ENCODE results near the gene MARK4. TPM values are rescaled to one million over a fixed set of nuclear protein-coding genes. Genes with fewer than 3 reads are reported as not detected.

MARK4 gene
- total and polyA plus RNA-seq, 2 experiments from 2014 or later, result 16.6 to 38.6 TPM

- peaks cover 29% of the 10 kb centered on the region for H3K36me3 Mint-ChIP-seq (ENCODE audit: low read depth)
- no peaks in the 10 kb centered on the region for H3K4me1 ChIP-seq (ENCODE audit: insufficient read depth)
These were observed 97.5 kb downstream of the MARK4 start for GRCh38 chr19:45348367-45349125.

More at GRCh38 chr19:45348367-45349125, 97.5 kb downstream of the MARK4 start:
- Histone ChIP-seq H3K9me2 (ENCODE audit: insufficient read depth) (no peaks in the 10 kb centered on the region), H3K36me3 (ENCODE audit: insufficient read depth) (0 out of 2 replicates have a peak, but pooled peaks cover 5% of the 10 kb centered on the region), H3K79me2 (replicated peaks; ENCODE audit: insufficient read depth) (no peaks in the 10 kb centered on the region), H3K4me3 (no peak overlapping the region), H3F3A (replicated peaks; ENCODE audit: low read depth) (0 out of 2 replicates have a peak, but pooled peaks cover under 1% of the 10 kb centered on the region), H2AFZ (no peak overlapping the region), H3K4me2 (no peak overlapping the region), H3K27me3 (ENCODE audit: insufficient read depth) (no peaks in the 10 kb centered on the region), H4K20me1 (replicated peaks; ENCODE audit: insufficient read depth) (no peaks in the 10 kb centered on the region; the same call in 1 of the 2 replicates), H3K27ac (ENCODE audit: low read depth) (no peak overlapping the region)
- DNase-seq (ENCODE audit: low spot score) (no peak), ATAC-seq (peak; percentile 10)
- TF ChIP-seq CREB1 (CRISPR knock-in tag; IDR thresholded peaks at IDR 0.05; ENCODE audit: low read depth), result no peak
- TF ChIP-seq EZH2 (IDR thresholded peaks at IDR 0.05; ENCODE audit: low read depth, unreplicated experiment), result no peak
- TF ChIP-seq JUNB (IDR thresholded peaks at IDR 0.05; ENCODE audit: unreplicated experiment), result no peak
- TF ChIP-seq, protein P1, sequence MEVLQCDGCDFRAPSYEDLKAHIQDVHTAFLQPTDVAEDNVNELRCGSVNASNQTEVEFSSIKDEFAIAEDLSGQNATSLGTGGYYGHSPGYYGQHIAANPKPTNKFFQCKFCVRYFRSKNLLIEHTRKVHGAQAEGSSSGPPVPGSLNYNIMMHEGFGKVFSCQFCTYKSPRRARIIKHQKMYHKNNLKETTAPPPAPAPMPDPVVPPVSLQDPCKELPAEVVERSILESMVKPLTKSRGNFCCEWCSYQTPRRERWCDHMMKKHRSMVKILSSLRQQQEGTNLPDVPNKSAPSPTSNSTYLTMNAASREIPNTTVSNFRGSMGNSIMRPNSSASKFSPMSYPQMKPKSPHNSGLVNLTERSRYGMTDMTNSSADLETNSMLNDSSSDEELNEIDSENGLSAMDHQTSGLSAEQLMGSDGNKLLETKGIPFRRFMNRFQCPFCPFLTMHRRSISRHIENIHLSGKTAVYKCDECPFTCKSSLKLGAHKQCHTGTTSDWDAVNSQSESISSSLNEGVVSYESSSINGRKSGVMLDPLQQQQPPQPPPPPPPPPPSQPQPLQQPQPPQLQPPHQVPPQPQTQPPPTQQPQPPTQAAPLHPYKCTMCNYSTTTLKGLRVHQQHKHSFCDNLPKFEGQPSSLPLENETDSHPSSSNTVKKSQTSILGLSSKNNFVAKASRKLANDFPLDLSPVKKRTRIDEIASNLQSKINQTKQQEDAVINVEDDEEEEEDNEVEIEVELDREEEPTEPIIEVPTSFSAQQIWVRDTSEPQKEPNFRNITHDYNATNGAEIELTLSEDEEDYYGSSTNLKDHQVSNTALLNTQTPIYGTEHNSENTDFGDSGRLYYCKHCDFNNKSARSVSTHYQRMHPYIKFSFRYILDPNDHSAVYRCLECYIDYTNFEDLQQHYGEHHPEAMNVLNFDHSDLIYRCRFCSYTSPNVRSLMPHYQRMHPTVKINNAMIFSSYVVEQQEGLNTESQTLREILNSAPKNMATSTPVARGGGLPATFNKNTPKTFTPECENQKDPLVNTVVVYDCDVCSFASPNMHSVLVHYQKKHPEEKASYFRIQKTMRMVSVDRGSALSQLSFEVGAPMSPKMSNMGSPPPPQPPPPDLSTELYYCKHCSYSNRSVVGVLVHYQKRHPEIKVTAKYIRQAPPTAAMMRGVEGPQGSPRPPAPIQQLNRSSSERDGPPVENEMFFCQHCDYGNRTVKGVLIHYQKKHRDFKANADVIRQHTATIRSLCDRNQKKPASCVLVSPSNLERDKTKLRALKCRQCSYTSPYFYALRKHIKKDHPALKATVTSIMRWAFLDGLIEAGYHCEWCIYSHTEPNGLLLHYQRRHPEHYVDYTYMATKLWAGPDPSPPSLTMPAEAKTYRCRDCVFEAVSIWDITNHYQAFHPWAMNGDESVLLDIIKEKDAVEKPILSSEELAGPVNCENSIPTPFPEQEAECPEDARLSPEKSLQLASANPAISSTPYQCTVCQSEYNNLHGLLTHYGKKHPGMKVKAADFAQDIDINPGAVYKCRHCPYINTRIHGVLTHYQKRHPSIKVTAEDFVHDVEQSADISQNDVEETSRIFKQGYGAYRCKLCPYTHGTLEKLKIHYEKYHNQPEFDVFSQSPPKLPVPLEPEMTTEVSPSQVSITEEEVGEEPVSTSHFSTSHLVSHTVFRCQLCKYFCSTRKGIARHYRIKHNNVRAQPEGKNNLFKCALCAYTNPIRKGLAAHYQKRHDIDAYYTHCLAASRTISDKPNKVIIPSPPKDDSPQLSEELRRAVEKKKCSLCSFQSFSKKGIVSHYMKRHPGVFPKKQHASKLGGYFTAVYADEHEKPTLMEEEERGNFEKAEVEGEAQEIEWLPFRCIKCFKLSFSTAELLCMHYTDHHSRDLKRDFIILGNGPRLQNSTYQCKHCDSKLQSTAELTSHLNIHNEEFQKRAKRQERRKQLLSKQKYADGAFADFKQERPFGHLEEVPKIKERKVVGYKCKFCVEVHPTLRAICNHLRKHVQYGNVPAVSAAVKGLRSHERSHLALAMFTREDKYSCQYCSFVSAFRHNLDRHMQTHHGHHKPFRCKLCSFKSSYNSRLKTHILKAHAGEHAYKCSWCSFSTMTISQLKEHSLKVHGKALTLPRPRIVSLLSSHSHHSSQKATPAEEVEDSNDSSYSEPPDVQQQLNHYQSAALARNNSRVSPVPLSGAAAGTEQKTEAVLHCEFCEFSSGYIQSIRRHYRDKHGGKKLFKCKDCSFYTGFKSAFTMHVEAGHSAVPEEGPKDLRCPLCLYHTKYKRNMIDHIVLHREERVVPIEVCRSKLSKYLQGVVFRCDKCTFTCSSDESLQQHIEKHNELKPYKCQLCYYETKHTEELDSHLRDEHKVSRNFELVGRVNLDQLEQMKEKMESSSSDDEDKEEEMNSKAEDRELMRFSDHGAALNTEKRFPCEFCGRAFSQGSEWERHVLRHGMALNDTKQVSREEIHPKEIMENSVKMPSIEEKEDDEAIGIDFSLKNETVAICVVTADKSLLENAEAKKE (CRISPR knock-in tag; IDR thresholded peaks at IDR 0.05), result no peak
- no peak for TF ChIP-seq EZH2phosphoT487 (IDR thresholded peaks at IDR 0.05; ENCODE audit: unreplicated experiment)
- TF ChIP-seq NANOG (IDR thresholded peaks at IDR 0.05; ENCODE audit: borderline replicate concordance), result no peak
- TF ChIP-seq, protein P2, sequence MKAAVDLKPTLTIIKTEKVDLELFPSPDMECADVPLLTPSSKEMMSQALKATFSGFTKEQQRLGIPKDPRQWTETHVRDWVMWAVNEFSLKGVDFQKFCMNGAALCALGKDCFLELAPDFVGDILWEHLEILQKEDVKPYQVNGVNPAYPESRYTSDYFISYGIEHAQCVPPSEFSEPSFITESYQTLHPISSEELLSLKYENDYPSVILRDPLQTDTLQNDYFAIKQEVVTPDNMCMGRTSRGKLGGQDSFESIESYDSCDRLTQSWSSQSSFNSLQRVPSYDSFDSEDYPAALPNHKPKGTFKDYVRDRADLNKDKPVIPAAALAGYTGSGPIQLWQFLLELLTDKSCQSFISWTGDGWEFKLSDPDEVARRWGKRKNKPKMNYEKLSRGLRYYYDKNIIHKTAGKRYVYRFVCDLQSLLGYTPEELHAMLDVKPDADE (IDR thresholded peaks at IDR 0.05), result no peak
- TF ChIP-seq ZNF114 (CRISPR knock-in tag; IDR thresholded peaks at IDR 0.05), result no peak
- TF ChIP-seq POLR2AphosphoS5 (IDR thresholded peaks at IDR 0.05; ENCODE audit: low read depth), result no peak; the same call in 1 of the 2 replicates
- no peak for TF ChIP-seq STAT1 (IDR thresholded peaks at IDR 0.05; ENCODE audit: unreplicated experiment)
- no peak for TF ChIP-seq CTCF (conservative IDR thresholded peaks at IDR 0.05; ENCODE audit: low read depth in 2 of 2)
- TF ChIP-seq ZNF331 (CRISPR knock-in tag; IDR thresholded peaks at IDR 0.05; ENCODE audit: low read depth), result no peak
- no peak for TF ChIP-seq REST (IDR thresholded peaks at IDR 0.05; ENCODE audit: unreplicated experiment)
- no peaks in the 10 kb centered on the region for H3K9me3 Mint-ChIP-seq
- H3K4me1 Mint-ChIP-seq, result no peaks in the 10 kb centered on the region; the same call in 1 of the 3 replicates
- H3K4me3 Mint-ChIP-seq, result no peak overlapping the region
- peaks cover 12% of the 10 kb centered on the region for H3K27me3 Mint-ChIP-seq (ENCODE audit: insufficient read depth, low read depth, poor library complexity)
- no peak overlapping the region for H3K27ac Mint-ChIP-seq
